Stomach (tissue), 4 donors: ENCODE data around the gene CRY2.

Experiments
- EP300 ChIP-seq: sonication (generic); formaldehyde crosslinking; IDR thresholded peaks from one replicate; pipeline ENCODE4 v1.6.1; 2017; ENCODE audit warnings: antibody characterized with exemption
- POLR2A ChIP-seq, 4 donors: fragments of 450-650 bp; IDR thresholded peaks; one replicate each; pipeline ENCODE4 v1.6.1; 2016; ENCODE audit warnings: antibody characterized with exemption in 4 of 4, control low read depth in 2 of 4, mild to moderate bottlenecking in 1 of 4, moderate library complexity in 1 of 4
- POLR2AphosphoS5 ChIP-seq, 3 donors: sonication (generic); formaldehyde crosslinking; IDR thresholded peaks; one replicate each; pipeline ENCODE4 v1.6.1; 2016; ENCODE audit warnings: antibody characterized with exemption in 3 of 3
- TF ChIP-seq, protein P1 (sequence below), 7 experiments: fragments of 450-650 bp in 4 of 7; fragments of 200-600 bp in 3 of 7; sonication (generic) in 3 of 7; IDR thresholded peaks; one replicate each; pipeline ENCODE4 v1.5.1; 2016 to 2019; ENCODE audit warnings: antibody characterized with exemption in 7 of 7, control low read depth in 2 of 7, mild to moderate bottlenecking in 1 of 7

DNA sequence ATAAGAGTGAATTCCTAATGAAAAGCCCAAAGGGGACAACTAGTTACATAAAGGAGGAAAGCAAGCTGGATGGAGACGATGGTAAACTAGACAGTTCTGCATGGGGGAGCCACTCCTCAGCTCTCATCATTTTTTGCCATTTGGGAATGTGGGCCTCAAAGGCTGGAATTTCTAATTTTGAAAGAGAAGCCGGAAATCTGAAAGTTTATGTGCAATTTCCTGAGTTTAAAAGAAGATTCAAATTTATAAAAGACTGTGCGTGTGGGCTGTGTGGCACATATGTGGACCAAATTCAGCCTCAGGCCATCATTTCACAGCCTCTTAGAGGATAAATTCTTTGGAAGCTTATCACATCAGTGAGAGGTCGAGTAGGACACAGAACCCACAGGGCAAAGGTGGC lies 18.3 kb upstream of the CRY2 start:
- TF ChIP-seq, protein P1, sequence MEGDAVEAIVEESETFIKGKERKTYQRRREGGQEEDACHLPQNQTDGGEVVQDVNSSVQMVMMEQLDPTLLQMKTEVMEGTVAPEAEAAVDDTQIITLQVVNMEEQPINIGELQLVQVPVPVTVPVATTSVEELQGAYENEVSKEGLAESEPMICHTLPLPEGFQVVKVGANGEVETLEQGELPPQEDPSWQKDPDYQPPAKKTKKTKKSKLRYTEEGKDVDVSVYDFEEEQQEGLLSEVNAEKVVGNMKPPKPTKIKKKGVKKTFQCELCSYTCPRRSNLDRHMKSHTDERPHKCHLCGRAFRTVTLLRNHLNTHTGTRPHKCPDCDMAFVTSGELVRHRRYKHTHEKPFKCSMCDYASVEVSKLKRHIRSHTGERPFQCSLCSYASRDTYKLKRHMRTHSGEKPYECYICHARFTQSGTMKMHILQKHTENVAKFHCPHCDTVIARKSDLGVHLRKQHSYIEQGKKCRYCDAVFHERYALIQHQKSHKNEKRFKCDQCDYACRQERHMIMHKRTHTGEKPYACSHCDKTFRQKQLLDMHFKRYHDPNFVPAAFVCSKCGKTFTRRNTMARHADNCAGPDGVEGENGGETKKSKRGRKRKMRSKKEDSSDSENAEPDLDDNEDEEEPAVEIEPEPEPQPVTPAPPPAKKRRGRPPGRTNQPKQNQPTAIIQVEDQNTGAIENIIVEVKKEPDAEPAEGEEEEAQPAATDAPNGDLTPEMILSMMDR (IDR thresholded peaks at IDR 0.05), result no peak
- TF ChIP-seq POLR2AphosphoS5 (IDR thresholded peaks at IDR 0.05) (no peak), POLR2A (IDR thresholded peaks at IDR 0.05) (no peak), EP300 (no peak)
